SHP77 (cell line): Measurements from ENCODE around the gene DRGX.

Source experiments
- DNase-seq, 2 experiments: peaks; one replicate each; lab custom pipeline; 2025; lab: John Stamatoyannopoulos, UW

The DRGX gene

DNA sequence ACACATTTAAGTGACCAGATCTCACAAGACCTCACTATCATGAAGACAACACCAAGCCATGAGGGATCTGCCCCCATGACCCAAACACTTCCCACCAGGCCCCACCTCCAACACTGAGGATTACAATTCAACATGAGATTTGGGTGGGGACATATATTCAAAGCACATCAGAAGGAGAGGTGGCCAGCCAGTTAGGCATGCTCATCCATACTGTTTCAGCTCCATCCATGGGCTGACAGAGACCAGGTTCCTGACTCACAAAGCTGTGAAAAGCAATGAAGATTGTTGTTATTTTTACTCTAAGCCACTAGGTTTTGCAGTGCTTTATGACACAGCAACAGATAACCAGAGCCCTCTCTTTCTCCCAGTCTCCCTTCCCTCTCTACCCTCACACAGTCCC, 60.9 kb downstream of the DRGX start:
- DNase-seq = no peak

DNA sequence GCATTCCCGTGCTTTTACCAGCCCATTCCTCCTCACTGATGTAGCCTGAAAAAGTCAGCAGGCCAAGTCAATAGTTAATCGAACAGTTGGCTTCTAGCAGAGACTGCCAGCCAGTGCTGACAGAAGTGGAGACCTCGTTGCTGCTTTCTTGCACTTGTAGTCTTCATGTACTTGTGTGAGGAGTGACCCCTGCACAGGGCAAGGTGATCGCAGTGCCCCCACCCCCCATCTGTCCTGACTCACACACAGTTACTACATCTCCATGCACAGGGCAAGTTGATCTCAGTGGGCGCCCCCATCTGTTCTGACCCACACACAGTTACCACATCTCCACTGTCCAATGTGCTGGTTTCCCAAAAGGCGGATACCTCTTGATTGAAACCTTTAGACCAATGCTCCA, 62.7 kb downstream of the DRGX start:
- no peak for DNase-seq

DNA sequence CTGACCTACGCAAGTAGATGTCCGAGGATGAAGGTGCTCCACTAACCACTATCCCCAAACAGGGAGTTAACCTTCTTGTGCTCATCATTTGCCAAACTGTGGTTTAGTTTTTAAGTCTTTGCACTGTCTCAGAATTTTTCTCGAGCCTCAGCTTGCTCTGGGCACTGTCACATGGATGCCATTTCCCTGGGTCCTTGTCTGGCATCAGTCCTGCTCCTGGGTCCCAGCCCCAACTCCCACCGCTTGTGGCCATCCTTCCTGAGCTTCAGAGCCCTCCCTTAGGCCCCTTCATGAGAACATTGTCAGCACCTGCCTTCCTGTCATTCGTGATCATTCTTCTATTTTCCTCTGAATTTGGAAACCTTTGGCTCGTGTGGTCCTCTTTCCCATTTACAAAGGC, 63.1 kb downstream of the DRGX start:
- DNase-seq = no peak

DNA sequence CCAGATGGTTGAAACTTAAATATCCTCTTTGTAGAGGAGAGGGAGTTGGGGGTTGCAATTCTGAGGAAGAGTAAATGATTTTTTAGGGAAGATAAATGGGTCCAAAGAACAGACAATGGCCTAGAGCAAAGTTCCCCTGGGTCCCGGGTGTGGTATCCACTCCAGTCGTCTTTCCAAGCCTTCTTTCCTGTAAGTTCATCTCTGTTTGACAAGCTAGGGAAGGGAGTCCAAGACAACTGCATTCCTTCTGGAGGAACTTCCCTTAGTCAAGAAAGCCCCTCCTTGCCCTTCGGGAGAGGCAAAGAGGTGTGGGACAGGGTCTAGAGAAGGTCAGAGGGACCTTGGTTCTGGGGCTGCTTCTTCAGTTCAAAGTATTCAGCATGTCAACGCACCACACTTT, 63.6 kb downstream of the DRGX start:
- DNase-seq = no peak

DNA sequence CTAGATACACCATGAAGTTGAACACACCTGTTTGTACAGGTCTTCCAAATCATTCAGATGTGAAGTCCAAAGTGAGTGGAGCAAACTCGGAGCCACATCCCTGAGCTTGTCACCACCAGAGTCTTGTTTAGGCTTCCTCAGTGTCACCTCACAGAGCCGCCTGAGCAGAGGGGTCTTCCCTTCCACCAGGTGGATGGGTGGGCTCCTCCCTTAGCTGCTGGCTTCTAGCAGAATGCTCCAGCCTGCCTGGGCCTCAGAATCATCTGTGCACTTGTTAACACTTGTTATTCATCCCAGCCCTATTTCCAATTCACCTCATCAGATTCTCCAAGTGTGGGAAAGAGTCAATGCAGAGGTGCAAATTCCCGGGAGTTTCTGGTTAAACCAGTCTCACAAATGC, 64.5 kb downstream of the DRGX start:
- DNase-seq = no peak

DNA sequence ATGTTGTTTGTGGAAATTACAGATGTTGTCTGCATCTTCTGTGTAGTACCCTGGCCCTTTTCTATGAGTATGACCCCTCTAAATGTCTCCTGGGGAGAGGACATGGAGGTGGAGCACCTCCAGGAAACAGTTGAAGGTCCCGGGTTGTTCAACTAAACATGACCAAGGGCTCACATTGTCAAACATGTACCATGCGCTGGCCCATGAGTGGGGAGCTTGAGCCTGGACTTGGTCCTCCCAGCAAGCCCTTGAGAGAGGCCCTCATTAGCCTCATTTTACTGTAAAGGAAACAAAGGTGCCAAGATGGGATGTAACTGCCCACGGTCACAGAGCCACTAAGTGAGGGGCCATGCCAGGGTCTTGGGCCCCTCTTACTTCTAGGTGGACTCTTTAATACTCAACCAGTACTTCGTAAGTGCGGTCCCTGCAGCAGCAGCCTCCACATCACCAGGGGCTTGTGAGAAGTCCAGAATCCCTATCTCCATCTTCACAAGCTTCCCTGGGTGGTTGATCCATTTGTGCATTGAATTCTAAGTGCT, 65.7 kb downstream of the DRGX start:
- no peak for DNase-seq

DNA sequence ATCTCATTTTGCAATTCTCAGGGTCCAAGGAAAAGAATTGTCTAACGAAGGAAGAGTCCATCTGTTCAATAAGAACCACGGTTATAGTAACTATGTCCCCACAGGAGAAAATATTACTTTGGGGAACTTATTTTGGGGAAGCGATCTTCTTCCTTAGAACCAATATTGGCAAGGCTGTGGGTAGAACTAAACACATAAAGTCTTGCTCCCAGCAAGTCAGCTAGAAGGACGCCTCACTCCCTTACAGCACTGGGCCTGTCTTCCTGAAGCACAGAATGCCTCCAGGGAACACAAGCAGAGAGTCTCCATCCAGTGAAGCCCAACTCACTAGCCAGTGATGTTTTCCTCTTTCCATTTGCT, 66.8 kb downstream of the DRGX start:
- no peak for DNase-seq

DNA sequence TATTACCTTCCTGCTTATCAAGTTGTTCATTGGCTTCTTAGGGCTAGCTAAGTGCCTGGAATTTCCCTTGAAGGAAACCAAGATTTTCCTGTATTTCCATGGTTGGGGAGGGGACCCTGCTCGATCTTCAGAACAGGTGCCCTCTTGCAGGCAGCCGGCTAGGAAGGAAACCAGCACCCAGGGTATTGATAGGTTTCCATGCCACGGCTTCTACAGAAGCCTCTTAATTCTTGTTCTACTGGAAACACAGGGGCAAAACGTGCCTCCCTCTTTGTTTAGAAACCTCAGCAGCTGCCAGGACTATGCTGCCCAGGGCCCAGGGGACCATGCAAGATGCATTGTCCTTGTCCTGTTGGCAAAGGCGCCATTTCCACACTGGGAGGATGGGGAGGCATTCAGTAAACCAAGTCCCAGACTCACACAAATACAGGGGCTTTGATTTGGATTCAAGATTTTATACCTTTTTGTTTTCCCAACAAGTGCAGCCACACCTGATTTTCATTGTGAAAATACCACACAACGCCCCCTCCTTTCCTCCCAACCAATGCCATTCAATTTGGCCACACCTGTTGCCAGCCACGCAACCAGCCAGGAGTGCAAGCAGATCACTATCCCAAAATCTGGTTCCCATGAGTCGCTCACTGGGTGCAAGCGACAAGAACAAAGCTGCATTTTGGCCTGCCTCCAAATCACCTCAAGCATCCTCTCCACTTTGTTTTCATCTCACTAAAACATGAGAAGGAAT, 67.3 kb downstream of the DRGX start:
- no peak for DNase-seq

DNA sequence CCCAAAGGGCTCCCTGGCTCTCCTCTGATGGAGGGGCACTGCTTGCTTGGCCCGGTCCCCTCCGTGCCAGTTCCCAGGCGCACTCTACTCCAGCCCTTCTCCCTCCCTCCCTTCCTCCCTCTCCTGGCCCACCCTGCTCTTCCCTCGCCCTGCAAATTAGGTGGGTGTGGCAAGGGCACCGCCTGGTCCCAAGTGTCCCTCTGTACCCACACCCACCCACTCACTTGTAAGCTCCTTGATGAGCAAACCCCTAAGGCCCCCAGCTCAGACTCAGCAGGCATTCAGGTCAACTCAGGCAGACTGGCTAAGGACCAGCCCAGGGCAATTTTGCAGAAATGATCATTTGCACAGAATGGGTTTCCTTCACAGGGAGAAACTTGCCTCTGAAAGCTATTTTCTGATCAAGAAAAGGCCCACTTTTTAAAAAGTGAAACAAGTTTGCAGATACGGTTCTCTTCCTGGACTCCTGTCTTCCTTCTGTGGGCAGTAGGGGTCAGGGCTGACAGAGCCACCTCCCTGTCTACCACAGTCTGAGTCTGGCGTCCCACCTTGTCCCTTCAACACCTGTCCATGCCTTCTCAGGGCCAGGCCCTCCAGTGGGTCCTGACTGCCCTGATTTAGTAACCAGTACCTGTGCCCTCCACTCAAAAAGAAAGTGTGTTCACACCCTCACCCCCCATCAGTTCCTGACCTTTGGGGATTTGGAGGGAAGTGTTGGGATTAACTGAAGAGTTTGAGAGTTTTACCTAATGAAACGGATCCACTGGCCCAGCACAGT, 68.7 kb downstream of the DRGX start:
- DNase-seq = no peak

DNA sequence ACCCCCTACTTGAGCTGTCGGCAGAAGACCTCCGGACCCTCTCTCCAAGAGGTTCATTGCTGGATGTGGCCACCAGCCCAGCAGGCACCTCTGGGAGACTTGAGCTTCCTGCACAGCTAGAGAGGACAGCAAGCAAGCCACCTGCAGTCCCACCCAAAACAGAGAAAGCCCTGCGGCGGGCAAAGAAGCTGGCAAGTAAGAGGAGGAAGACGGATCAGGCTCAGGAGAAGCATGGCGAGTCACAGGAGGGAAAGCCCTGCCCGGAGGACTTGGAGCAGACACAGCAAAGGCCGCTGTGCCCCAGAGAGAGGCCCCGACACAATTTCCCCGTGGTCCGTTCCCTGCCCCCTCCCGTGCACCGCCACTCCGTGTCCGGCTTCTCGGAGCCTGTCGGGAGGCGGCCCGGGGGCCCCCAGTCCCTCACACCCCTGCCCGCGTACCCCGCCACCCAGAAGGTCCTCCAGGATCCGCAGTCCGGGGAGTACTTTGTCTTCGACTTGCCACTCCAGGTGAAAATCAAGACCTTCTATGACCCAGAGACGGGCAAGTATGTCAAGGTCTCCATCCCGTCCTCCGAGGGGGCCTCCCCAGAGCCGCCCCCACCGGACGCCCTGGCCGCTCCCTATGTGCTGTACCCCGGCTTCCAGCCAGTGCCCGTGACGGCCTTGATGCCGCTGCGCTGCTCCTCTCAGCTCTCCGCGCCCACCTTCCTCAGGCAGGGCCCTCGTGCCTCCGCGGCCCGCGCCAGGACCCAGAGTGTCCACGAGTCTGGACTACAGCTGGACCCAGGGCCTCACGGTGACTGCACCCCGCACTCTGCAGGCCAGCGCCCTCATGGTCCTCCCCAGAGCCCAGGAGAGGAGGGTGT, 69.7 kb downstream of the DRGX start:
- no peak for DNase-seq

DNA sequence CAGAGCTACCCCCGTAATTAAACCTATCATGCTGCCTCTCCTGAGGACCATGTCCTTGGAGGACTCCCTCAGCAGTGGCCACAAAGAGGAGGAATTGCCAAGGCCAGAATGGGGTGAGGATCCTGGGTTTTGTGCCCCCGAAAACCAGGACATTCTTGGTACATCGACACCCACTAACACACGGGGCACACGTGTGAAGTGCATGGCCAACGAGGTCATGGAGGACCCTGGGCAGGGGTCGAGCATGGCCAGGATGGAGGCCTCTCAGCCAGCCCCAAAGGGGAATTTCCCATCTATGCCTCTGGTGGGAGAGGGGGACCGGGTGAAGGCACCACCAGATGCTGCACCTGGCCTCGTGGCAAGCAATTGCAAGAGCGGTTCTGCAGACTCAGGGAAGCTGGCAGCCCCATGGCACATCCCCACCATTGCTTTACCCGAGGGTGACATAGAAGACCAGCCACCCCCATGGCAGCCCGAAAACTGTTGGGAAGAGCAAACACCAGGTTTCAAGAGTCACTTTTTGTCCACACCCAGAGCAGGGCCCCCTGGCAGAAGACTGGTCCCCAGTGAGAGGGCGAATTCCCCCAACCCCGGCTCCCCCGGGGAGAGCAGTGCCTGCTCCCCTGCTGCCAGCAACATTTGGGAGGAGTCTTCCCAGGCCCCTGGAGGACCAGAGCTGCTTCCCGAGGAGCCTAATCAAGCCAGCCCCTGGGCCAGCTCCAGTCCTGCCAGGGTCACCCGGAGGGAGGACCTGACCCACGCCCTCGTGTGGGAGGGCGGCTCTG, 70.6 kb downstream of the DRGX start:
- no peak for DNase-seq

DNA sequence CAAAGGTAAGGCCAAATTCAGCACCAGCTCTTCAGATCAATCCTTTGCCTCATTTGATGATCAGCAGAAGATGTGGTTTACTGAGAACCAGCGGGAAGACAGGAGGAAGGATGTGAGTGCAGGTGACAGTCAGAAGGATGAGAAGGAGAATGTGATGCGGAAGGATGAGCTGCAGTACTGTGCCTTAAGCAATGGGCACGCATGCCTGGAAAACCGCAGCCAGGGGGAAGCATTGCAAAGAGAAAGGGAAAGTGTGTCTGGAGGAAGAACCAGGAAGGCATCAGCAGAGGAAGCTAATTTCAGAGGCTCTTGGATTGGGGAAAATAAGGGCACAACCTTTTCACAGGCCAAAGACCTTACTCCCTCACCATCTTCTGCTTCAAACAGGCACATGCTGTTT, 71.2 kb downstream of the DRGX start:
- no peak for DNase-seq

DNA sequence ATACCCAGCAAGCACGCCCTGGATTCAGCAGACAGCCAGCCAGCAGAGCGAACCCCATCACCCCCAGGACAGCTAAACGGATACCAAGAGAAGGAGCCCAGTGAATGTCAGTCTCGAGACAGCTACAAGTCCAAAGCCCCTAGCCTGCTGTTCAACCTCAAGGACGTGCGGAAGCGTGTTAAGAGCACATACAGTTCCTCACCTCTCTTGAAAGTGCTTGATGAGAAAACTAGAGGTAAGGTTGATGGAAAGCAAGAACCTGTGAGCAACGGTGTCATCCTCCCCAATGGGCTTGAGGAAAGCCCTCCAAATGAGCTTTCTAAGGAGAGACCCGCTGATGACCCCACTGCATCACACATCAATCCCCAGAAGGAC, 72.0 kb downstream of the DRGX start:
- DNase-seq = no peak

DNA sequence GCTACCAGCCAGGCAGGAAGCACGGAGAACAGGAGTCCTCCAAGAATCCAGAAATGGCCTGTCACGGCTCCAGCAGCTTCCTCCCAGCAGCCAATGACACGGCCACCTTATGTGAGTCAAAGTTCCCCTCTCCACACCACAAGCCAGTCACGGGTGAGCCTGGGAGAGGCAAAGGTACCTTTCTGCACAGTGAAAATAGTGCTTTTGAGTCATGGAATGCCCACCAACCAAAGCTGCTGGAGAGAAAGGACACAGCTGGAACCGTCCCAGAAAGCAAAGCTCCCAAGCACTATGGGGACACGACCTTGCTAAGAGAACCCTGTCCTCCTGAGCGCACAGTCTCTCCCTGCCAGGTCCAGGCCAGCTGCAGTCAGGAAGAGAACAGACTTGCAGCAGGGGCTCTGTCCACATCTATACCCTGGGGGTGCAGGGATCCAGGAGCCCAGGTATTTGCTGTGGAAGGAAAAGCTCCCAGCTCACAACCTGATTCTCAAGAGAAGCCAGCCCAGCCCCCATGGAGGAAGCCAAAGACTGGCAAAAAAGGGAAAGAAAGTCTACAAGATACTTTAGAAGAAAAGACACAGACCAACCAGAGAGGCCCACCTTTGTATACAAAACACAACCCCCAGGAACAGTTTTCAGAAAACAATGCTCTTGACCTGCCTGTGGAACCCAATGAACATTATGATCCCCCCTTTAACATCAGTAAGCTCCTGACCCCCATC, 72.6 kb downstream of the DRGX start:
- DNase-seq = no peak

DNA sequence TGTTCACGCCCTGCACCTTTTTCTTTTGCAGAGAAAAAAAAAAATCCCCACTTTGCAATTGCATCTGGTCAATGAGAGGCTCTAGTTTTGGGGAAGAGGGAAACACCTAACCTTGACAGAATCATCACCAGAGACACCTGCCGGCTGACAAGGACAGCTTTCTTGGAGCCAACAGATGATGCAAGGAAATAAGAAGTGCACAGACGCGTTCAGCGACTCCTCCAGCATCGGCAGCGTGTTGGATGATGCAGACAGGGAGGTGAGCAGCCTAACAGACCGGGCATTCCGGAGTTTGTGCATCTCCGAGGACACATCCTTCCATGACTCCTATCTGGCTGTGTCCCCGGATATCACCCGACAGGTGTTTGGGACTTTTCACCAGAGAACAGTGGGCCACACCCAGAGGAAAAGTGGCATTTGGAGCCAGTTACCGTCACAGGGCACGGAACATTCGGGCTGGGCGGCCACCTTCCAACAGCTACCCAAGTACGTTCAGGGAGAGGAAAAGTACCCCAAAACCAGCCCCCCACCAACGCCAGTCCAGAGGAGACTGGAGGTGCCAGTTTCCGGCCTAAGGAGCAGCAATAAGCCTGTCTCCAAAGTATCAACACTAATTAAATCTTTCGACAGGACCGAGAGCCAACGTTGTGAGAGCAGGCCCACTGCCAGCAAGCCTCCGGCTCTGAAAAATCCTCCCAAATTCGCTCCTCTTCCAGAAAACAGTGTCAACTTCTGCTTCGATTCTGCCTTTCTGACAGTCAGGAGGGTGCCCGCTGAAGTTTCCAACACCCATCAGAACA, 73.3 kb downstream of the DRGX start:
- DNase-seq = no peak

DNA sequence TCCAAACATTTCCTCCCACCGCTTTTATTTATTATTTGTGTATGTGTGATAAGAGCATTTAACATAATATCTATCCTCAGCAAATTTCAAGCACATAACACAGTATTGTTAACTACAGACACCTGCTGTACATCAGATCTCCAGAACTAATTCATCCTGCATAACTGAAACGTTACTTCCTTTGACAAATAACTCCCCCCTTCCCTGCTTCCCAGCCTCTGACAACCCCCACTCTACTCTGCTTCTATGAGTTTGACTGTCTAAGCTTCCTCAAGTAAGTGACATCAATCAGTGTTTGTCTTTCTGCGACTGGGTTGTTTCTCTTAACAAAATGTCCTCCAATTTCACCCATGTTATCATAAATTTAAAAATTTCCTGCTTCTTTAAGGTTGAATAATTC, 74.9 kb downstream of the DRGX start:
- no peak for DNase-seq

DNA sequence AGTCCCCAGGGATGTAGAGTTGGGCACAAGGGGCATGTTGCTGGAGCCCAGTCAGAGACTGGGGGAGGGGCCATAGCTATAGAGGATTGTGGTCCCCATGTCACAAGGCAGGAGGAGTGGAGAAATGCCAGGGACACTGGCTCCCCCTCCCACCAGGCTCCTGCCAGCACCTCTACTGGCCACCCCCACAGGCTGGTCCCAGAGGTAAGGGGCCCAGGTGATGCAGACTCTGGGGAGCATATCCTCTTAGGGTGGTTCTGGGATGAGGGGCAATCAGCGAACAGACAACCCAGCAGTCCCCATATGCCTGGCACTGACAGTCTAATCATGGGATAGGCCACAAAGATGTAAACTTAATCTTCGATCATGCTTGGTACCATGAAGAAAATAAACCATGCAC, 75.7 kb downstream of the DRGX start:
- no peak for DNase-seq

DNA sequence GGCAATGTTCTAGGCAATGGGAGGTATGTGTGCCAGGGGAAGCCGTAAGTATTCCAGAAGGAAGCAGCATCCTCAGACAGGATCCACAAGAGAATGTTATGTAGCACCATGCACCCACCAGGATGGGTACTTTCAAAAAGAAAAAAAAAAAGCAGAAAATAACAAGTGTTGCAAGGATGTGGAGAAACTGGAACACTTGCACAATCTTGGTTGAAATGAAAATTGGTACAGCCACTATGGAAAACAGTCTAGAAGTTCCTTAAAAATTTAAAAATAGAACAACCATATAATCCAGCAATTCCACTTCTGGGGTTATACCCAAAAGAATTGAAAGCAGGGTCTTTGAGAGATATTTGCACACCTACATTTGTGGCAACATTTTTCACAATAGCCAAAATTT, 76.7 kb downstream of the DRGX start:
- DNase-seq = no peak

DNA sequence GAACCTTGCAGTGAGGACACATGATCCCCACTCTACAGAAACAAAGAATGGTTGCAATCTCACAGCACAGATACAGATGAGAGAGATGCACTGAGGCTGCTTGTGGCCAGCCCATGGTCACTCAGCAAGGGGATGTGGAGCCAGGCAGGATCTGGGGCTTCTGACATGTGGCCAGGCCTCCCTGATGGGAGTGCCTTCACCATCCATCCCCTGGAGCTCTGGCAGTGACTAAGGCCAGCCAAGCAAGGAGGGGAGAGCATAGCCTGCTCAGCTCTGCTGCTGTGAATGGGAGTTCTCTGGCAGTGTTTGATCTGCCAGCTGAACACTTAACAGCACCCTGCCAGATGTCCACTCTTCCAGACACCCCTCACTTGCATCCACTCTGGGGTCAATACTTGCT, 77.1 kb downstream of the DRGX start:
- no peak for DNase-seq

DNA sequence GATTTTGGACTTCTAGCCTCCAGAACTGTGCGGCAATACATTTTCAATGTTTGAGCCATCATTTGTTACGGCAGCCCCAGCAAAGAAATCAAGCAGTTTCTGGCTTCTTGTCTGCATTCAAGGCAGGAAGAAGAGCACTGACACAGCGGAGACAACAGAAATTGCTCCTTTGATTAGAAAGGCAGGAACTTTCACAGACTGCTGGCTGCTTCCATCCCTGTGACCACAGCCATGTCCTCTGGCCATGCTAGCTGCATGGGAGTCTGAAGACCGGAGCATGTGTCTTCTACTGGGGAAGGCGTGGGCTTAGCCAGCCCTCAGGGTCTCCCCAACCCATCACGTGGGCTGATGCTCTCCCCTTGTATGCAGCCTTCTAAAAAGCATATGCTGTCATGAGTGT, 77.9 kb downstream of the DRGX start:
- DNase-seq = no peak
